ENCODE data around the gene ZNF423.

ZNF423 gene

DNA sequence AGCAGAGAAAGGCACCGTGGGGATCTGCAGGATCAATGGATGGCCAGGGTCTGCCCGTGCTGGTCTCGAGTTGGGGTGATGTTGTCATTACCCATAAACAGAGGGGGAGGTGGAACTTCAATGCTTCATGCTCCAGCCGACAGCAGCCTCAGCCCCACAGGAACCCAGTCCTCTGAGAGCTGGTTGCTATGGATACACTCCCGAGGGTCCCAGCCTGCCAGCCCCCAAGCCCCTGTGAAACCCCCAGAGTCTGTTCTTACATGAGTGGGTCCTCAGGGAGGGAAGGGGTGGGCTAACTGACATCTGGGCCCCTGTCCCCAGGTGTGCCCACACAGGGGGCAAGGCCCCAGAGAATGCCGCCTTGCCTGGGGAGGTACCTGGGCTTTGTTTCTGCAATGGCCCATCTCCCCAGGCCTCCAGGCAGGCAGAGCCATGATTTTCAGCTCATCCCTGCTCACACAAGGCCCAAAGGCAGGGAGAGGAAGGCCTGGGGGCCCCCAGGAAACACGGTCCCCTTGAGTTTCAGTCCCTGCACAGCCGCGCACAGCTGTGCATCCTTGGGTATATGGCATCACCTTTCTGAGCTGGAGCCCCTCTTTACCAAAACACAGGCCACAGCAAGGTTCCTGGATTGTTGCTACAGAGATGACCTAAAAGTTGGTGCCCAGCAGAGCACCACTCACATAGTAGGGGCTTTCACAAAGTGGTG is 223.7 kb downstream of the ZNF423 start:
- Histone ChIP-seq H3K4me2 (ENCODE audit: low read length) (no peak overlapping the region), H2AFZ (no peak overlapping the region), H3K9ac (no peak overlapping the region), H3K27me3 (ENCODE audit: control insufficient read depth, insufficient read depth, low read length) (no peaks in the 10 kb centered on the region), H3K4me1 (no peaks in the 10 kb centered on the region), H3K36me3 (ENCODE audit: control insufficient read depth, insufficient read depth, low read length) (no peaks in the 10 kb centered on the region), H3K4me3 (ENCODE audit: low read depth, low read length) (no peak overlapping the region), H3K9me3 (ENCODE audit: control insufficient read depth, low read length) (no peaks in the 10 kb centered on the region), H3K27ac (no peak overlapping the region), H3K79me2 (peaks cover 2% of the 10 kb centered on the region)
- TF ChIP-seq, protein P1, sequence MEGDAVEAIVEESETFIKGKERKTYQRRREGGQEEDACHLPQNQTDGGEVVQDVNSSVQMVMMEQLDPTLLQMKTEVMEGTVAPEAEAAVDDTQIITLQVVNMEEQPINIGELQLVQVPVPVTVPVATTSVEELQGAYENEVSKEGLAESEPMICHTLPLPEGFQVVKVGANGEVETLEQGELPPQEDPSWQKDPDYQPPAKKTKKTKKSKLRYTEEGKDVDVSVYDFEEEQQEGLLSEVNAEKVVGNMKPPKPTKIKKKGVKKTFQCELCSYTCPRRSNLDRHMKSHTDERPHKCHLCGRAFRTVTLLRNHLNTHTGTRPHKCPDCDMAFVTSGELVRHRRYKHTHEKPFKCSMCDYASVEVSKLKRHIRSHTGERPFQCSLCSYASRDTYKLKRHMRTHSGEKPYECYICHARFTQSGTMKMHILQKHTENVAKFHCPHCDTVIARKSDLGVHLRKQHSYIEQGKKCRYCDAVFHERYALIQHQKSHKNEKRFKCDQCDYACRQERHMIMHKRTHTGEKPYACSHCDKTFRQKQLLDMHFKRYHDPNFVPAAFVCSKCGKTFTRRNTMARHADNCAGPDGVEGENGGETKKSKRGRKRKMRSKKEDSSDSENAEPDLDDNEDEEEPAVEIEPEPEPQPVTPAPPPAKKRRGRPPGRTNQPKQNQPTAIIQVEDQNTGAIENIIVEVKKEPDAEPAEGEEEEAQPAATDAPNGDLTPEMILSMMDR (IDR thresholded peaks at IDR 0.05), result no peak

DNA sequence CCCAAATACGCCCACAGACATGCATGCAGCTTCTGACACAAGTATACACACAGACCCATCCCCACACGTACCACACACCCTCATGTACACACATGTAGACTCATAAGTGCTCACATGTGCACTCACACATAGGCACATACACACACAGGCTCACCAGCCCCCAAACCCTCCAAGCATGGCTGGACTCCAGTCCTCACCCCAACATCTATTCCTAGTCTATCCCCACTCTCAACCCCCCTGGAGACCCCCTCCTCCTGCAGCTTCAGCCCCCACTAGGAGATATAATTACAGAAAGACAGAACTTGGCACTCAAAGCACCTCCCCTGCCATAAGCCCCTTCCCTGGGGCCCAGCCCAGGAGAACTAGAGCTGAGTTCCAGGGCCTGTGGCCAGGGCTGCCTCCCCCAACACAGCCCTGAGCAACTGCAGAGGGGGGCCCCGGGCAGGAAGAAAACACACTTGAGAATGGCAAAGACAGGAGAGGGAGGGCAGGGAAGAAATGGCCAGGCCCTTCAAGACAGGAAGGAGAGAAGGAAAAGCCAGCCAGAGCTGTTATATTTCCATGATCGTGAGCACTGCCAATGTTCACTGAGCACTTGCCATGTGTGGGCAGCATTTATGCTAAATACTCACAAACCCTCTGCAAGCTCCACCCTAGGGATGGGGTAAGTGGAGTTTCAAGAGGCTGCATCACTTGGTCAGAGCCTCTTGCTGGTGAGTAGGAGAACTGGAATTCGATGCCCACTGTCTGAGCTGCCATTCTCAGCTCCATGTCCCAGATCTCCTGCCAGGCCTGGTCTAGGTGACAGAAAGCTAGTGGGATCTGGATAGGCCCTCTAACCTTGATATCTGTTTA is 224.5 kb downstream of the ZNF423 start:
- Histone ChIP-seq H3K4me2 (ENCODE audit: low read length) (no peak overlapping the region), H3K79me2 (peaks cover 2% of the 10 kb centered on the region), H3K9me3 (ENCODE audit: control insufficient read depth, low read length) (no peaks in the 10 kb centered on the region), H3K9ac (no peak overlapping the region), H3K27ac (no peak overlapping the region), H2AFZ (no peak overlapping the region), H3K36me3 (ENCODE audit: control insufficient read depth, insufficient read depth, low read length) (no peaks in the 10 kb centered on the region), H3K27me3 (ENCODE audit: control insufficient read depth, insufficient read depth, low read length) (no peaks in the 10 kb centered on the region), H3K4me3 (ENCODE audit: low read depth, low read length) (no peak overlapping the region), H3K4me1 (no peaks in the 10 kb centered on the region)
- TF ChIP-seq, protein P1 (IDR thresholded peaks at IDR 0.05), result no peak

DNA sequence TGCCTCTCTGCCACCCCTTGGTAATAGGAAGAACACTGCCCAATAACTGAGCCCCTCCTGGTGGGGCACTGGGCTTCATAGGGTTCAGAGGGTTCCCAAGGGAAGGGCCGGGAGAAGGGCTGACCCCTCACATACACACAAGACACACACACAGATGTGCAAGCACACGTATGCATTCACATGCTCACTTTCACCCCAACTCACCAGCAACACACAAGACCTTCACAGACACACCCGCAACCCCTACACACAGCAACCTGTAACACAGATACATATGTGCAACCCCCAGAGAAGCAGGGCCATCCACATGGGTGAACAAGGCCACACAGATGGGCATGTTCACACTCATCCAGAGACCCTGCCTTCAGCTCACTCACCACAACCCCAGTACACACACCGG is 225.1 kb downstream of the ZNF423 start:
- H3K9me3 ChIP-seq (ENCODE audit: control insufficient read depth, low read length), result no peaks in the 10 kb centered on the region
- H3K9ac ChIP-seq, result no peak overlapping the region
- no peaks in the 10 kb centered on the region for H3K27me3 ChIP-seq (ENCODE audit: control insufficient read depth, insufficient read depth, low read length)
- H3K36me3 ChIP-seq (ENCODE audit: control insufficient read depth, insufficient read depth, low read length), result no peaks in the 10 kb centered on the region
- H3K4me2 ChIP-seq (ENCODE audit: low read length), result no peak overlapping the region
- H2AFZ ChIP-seq, result no peak overlapping the region
- TF ChIP-seq, protein P1 (IDR thresholded peaks at IDR 0.05), result no peak
- H3K27ac ChIP-seq, result no peak overlapping the region
- H3K4me1 ChIP-seq, result no peaks in the 10 kb centered on the region
- no peak overlapping the region for H3K4me3 ChIP-seq (ENCODE audit: low read depth, low read length)
- peaks cover 2% of the 10 kb centered on the region for H3K79me2 ChIP-seq

DNA sequence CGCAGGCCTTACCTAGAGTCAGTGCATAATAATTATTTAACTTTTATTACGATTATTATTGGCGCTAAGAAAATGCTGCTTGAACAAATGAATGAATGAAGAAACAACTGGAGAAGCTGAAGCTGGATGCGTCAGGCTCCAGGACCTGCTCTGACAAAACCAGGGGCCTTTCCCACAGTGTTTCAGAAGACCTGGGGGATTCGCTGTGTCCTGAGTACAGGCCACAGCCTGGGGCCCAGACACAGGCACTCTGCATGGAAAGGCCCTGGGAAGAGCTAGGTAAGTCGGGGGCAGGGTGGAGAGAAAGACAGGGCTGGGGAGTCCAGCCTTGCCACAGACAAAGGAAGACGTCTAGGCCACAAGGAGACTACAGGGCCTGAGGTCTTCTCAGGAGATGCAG is 226.1 kb downstream of the ZNF423 start:
- Histone ChIP-seq H3K4me1 (no peaks in the 10 kb centered on the region), H3K36me3 (ENCODE audit: control insufficient read depth, insufficient read depth, low read length) (no peaks in the 10 kb centered on the region), H3K4me3 (ENCODE audit: low read depth, low read length) (no peak overlapping the region), H3K27ac (no peak overlapping the region), H3K9ac (no peak overlapping the region), H3K27me3 (ENCODE audit: control insufficient read depth, insufficient read depth, low read length) (no peaks in the 10 kb centered on the region), H3K79me2 (peaks cover 2% of the 10 kb centered on the region), H3K9me3 (ENCODE audit: control insufficient read depth, low read length) (no peaks in the 10 kb centered on the region), H3K4me2 (ENCODE audit: low read length) (no peak overlapping the region), H2AFZ (no peak overlapping the region)
- TF ChIP-seq, protein P1 (IDR thresholded peaks at IDR 0.05), result no peak
